NOMO-1 (cell line): ENCODE results near the gene PROZ.

ENCODE experiments used
- DNase-seq, 2 experiments: peaks; one replicate each; lab custom pipeline; 2025; ENCODE audit not compliant: unreplicated experiment in 2 of 2; lab: John Stamatoyannopoulos, UW

Gene PROZ

GRCh38 chr13:113139577-113139976 is 18.9 kb upstream of the PROZ start:
- no peak for DNase-seq

GRCh38 chr13:113140677-113141600 is 17.5 kb upstream of the PROZ start:
- DNase-seq: no peak

- no peak for DNase-seq
Observed at GRCh38 chr13:113141601-113141970, 16.9 kb upstream of the PROZ start.

- no peak for DNase-seq
Observed at GRCh38 chr13:113142876-113143275, 15.6 kb upstream of the PROZ start.

GRCh38 chr13:113143466-113144254 is 14.8 kb upstream of the PROZ start:
- DNase-seq: no peak

GRCh38 chr13:113144255-113144629 is 14.2 kb upstream of the PROZ start:
- no peak for DNase-seq

- DNase-seq: no peak
Observed at GRCh38 chr13:113145496-113145895, 13.0 kb upstream of the PROZ start.

GRCh38 chr13:113145911-113146598 is 12.4 kb upstream of the PROZ start:
- DNase-seq: no peak

GRCh38 chr13:113146750-113147149 is 11.7 kb upstream of the PROZ start:
- no peak for DNase-seq

GRCh38 chr13:113147206-113147605 is 11.2 kb upstream of the PROZ start:
- DNase-seq: no peak

- DNase-seq: no peak
Observed at GRCh38 chr13:113148407-113148806, 10.0 kb upstream of the PROZ start.

GRCh38 chr13:113148940-113149503 is 9.4 kb upstream of the PROZ start:
- no peak for DNase-seq

GRCh38 chr13:113149711-113150549 is 8.5 kb upstream of the PROZ start:
- no peak for DNase-seq

- DNase-seq: no peak
Observed at GRCh38 chr13:113150550-113151365, 7.7 kb upstream of the PROZ start.

- no peak for DNase-seq
Observed at GRCh38 chr13:113151745-113152690, 6.4 kb upstream of the PROZ start.

GRCh38 chr13:113152691-113152983 is 5.8 kb upstream of the PROZ start:
- DNase-seq: no peak

- DNase-seq: no peak
Observed at GRCh38 chr13:113152984-113153809, 5.3 kb upstream of the PROZ start.
